ENCODE data around the gene SLC26A9. TPM values are rescaled to one million over a fixed set of nuclear protein-coding genes. Genes with fewer than 3 reads are reported as not detected.

The SLC26A9 gene
- total RNA-seq, 1 donor, result not detected

DNA sequence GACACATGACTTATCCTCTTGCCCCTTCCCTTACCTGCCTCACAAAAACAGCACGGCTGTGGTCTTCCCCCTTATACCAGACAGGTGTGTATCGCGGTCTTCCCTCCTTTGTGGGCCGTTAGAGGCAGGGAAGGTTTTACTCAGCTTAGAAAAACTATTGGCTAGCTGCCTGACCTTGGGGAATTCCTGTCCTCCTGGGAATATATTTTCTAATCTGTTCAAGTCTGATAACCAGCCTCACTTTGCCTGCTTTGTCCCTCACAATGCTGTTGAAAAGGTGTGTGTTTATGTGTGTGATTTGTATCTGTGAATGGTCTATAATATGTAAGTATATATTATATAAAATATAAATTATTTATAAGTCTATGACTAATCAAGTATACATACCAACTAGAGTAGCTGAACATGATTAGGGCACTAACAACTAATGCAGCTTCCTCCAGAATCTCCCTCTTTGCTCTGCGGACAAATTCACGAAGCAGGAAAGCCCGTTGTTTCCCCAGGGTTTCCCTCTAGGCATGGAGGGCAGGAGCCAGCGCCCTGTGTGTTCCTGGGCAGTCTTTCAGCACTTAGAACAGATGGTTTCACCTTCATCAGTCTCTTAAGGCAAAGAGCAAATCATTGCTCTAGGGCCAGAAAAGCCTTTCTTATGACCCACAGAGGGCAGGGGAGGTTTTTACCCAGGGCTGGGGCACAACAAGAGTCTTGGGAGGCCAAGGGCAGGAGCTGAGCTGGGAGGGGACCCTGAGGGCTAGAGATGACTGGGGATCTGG is 25.6 kb downstream of the SLC26A9 start:
- H3K9me3 ChIP-seq (ENCODE audit: low read depth, low read length), result no peaks in the 10 kb centered on the region
- TF ChIP-seq, protein P1, sequence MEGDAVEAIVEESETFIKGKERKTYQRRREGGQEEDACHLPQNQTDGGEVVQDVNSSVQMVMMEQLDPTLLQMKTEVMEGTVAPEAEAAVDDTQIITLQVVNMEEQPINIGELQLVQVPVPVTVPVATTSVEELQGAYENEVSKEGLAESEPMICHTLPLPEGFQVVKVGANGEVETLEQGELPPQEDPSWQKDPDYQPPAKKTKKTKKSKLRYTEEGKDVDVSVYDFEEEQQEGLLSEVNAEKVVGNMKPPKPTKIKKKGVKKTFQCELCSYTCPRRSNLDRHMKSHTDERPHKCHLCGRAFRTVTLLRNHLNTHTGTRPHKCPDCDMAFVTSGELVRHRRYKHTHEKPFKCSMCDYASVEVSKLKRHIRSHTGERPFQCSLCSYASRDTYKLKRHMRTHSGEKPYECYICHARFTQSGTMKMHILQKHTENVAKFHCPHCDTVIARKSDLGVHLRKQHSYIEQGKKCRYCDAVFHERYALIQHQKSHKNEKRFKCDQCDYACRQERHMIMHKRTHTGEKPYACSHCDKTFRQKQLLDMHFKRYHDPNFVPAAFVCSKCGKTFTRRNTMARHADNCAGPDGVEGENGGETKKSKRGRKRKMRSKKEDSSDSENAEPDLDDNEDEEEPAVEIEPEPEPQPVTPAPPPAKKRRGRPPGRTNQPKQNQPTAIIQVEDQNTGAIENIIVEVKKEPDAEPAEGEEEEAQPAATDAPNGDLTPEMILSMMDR (IDR thresholded peaks at IDR 0.05; ENCODE audit: extremely low read depth, low read depth, low read length), result no peak
- no peaks in the 10 kb centered on the region for H3K79me2 ChIP-seq (ENCODE audit: insufficient read depth, low read length)
- no peak overlapping the region for H3K4me2 ChIP-seq (ENCODE audit: insufficient read depth, low read length)
- no peaks in the 10 kb centered on the region for H3K36me3 ChIP-seq (ENCODE audit: insufficient read depth, low read length)
- DNase-seq (ENCODE audit: insufficient read length, low spot score, missing footprints), result peak; percentile 58
- no peak overlapping the region for H3K27ac ChIP-seq (ENCODE audit: low read depth, low read length)
- H2AFZ ChIP-seq (ENCODE audit: low read length), result no peak overlapping the region
- H3K27me3 ChIP-seq (ENCODE audit: insufficient read depth, low read length), result peaks cover 2% of the 10 kb centered on the region
- H3K4me1 ChIP-seq (ENCODE audit: insufficient read depth, low read length), result peaks cover 28% of the 10 kb centered on the region
- no peaks in the 10 kb centered on the region for H4K20me1 ChIP-seq (ENCODE audit: insufficient read depth, low read length)
- no peak overlapping the region for H3K4me3 ChIP-seq (ENCODE audit: insufficient read depth, low read length)

DNA sequence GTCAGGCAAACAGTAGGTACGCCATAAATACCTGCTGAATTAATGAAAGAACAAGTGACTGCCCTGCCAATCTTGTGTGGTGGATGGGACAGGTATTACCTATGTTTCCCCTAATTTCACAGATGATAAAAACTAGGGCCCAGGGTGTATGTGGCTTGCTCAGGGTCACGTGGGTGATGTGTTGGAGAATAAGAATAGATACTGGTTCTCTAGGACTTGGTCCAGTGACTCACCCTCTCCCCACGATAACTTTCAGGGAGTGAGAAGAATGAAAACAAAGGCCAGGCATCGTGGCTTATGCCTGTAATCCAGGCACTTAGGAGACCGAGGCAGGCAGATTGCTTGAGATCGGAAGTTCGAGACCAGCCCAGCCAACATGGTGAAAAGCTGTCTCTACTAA is 26.7 kb downstream of the SLC26A9 start:
- H3K4me1 ChIP-seq (ENCODE audit: insufficient read depth, low read length), result peaks cover 28% of the 10 kb centered on the region
- TF ChIP-seq, protein P1 (IDR thresholded peaks at IDR 0.05; ENCODE audit: extremely low read depth, low read depth, low read length), result no peak
- no peaks in the 10 kb centered on the region for H3K36me3 ChIP-seq (ENCODE audit: insufficient read depth, low read length)
- H3K27me3 ChIP-seq (ENCODE audit: insufficient read depth, low read length), result peaks cover 4% of the 10 kb centered on the region
- H3K9me3 ChIP-seq (ENCODE audit: low read depth, low read length), result no peaks in the 10 kb centered on the region
- peak; percentile 61 for DNase-seq (ENCODE audit: insufficient read length, low spot score, missing footprints)
- no peak overlapping the region for H3K4me2 ChIP-seq (ENCODE audit: insufficient read depth, low read length)
- no peak overlapping the region for H2AFZ ChIP-seq (ENCODE audit: low read length)
- H3K27ac ChIP-seq (ENCODE audit: low read depth, low read length), result no peak overlapping the region
- H3K4me3 ChIP-seq (ENCODE audit: insufficient read depth, low read length), result no peak overlapping the region
- no peaks in the 10 kb centered on the region for H3K79me2 ChIP-seq (ENCODE audit: insufficient read depth, low read length)
- no peaks in the 10 kb centered on the region for H4K20me1 ChIP-seq (ENCODE audit: insufficient read depth, low read length)

DNA sequence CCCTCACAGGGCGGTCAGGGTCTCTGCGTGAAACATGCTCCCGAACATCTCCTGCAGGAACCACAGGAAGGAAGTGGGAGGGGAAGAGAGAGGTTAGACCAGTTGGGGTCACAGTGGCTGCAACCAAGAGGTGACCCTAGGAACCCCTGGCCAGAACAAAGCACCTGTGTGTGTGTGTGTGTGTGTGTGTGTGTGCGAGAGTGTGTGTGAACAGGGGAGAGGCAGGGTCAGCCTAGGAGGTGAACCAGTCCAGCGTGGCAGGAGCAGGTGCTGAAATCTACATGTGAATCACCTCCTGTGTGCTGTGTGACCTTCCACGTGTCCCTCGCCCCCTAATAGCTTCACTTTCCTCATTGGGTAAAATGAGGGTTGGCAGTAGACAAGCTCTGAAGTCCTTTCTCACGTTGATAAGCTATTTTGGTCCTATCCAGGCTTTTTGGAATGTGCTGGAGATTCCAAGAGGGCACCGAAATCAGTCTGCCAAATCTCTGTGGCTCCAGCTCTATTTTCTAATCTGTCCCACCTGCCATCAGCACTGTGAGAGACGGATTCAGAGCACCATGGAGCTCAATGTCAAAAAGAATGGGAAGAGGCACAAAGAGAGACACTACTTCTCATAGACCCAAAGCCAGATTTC is 27.8 kb downstream of the SLC26A9 start:
- H3K36me3 ChIP-seq (ENCODE audit: insufficient read depth, low read length), result no peaks in the 10 kb centered on the region
- H3K79me2 ChIP-seq (ENCODE audit: insufficient read depth, low read length), result no peaks in the 10 kb centered on the region
- no peak overlapping the region for H3K27ac ChIP-seq (ENCODE audit: low read depth, low read length)
- H4K20me1 ChIP-seq (ENCODE audit: insufficient read depth, low read length), result no peaks in the 10 kb centered on the region
- H3K4me1 ChIP-seq (ENCODE audit: insufficient read depth, low read length), result peaks cover 28% of the 10 kb centered on the region
- TF ChIP-seq, protein P1 (IDR thresholded peaks at IDR 0.05; ENCODE audit: extremely low read depth, low read depth, low read length), result no peak
- H2AFZ ChIP-seq (ENCODE audit: low read length), result no peak overlapping the region
- H3K27me3 ChIP-seq (ENCODE audit: insufficient read depth, low read length), result peaks cover 9% of the 10 kb centered on the region
- no peak overlapping the region for H3K4me3 ChIP-seq (ENCODE audit: insufficient read depth, low read length)
- peak; percentile 11 for DNase-seq (ENCODE audit: insufficient read length, low spot score, missing footprints)
- no peak overlapping the region for H3K4me2 ChIP-seq (ENCODE audit: insufficient read depth, low read length)
- no peaks in the 10 kb centered on the region for H3K9me3 ChIP-seq (ENCODE audit: low read depth, low read length)

DNA sequence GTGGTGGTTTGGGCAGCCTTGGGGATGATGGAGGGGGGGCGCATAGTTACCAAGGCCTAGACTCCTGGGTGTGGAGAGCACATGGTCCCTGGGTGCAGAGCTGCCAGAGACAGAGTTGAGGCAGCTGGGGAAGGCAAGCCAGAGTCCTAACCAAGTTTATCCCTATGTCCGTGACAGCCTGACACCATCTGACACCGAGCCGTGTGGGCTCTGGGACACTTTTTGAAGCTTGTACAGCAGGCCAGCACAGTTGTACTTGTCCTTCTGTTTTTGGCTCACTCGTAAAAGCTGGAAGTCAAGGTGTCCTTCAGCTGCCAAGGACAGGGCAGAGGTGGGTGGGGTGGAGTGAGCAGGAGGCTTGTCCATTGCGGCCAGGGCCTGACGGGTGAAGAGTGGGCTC is 28.5 kb downstream of the SLC26A9 start:
- Histone ChIP-seq H3K9me3 (ENCODE audit: low read depth, low read length) (no peaks in the 10 kb centered on the region), H3K4me1 (ENCODE audit: insufficient read depth, low read length) (peaks cover 24% of the 10 kb centered on the region), H3K27ac (ENCODE audit: low read depth, low read length) (no peak overlapping the region), H3K36me3 (ENCODE audit: insufficient read depth, low read length) (no peaks in the 10 kb centered on the region), H3K4me2 (ENCODE audit: insufficient read depth, low read length) (no peak overlapping the region), H3K27me3 (ENCODE audit: insufficient read depth, low read length) (peaks cover 9% of the 10 kb centered on the region), H2AFZ (ENCODE audit: low read length) (no peak overlapping the region), H3K79me2 (ENCODE audit: insufficient read depth, low read length) (no peaks in the 10 kb centered on the region), H3K4me3 (ENCODE audit: insufficient read depth, low read length) (no peak overlapping the region), H4K20me1 (ENCODE audit: insufficient read depth, low read length) (no peaks in the 10 kb centered on the region)
- DNase-seq (ENCODE audit: insufficient read length, low spot score, missing footprints), result no peak
- TF ChIP-seq, protein P1 (IDR thresholded peaks at IDR 0.05; ENCODE audit: extremely low read depth, low read depth, low read length), result no peak

Measured in osteoblast (primary cell).